Mesendoderm (in vitro differentiated cells): Measurements from ENCODE around the gene TMEM236.
A peak's percentile ranks its signal among the peaks of the same experiment; 100 is the strongest.

Experiments
- DNase-seq: peaks from one replicate; pipeline ENCODE4 v3.0.0; 2013
- H2AK5ac ChIP-seq: 2 replicates; pipeline ENCODE4 v1.6.1; 2013; ENCODE audit warnings: low read length, inconsistent platforms
- H2BK120ac ChIP-seq: 2 replicates; pipeline ENCODE4 v1.6.1; 2013; ENCODE audit warnings: low read depth, mild to moderate bottlenecking, low read length, moderate library complexity, mixed read lengths
- H2BK15ac ChIP-seq: replicated peaks from 2 replicates; pipeline ENCODE4 v1.6.1; 2013; ENCODE audit warnings: low read depth, mild to moderate bottlenecking, moderate library complexity
- H2BK5ac ChIP-seq: 2 replicates; pipeline ENCODE4 v1.6.1; 2013; ENCODE audit warnings: low read length, inconsistent platforms
- H3K18ac ChIP-seq: 2 replicates; pipeline ENCODE4 v1.6.1; 2013; ENCODE audit warnings: mild to moderate bottlenecking, low read length, mixed read lengths
- H3K23ac ChIP-seq: one replicate; pipeline ENCODE4 v1.6.1; 2013; ENCODE audit warnings: low read length
- H3K27ac ChIP-seq: 2 replicates; pipeline ENCODE4 v1.5.1; 2013; ENCODE audit warnings: low read depth, mild to moderate bottlenecking, inconsistent platforms, low read length, moderate library complexity
- H3K27me3 ChIP-seq: 2 replicates; pipeline ENCODE4 v1.6.1; 2013; ENCODE audit warnings: low read length, control low read depth, mild to moderate bottlenecking, inconsistent platforms; ENCODE audit not compliant: insufficient read depth, poor library complexity
- H3K36me3 ChIP-seq: 2 replicates; pipeline ENCODE4 v1.6.1; 2013; ENCODE audit warnings: low read length, inconsistent platforms; ENCODE audit not compliant: control insufficient read depth, insufficient read depth
- H3K4ac ChIP-seq: one replicate; pipeline ENCODE4 v1.6.1; 2013; ENCODE audit warnings: low read depth, mild to moderate bottlenecking, low read length, moderate library complexity
- H3K4me1 ChIP-seq: 2 replicates; pipeline ENCODE4 v1.6.1; 2013; ENCODE audit warnings: low read depth, low read length, inconsistent platforms; ENCODE audit not compliant: control insufficient read depth
- H3K4me2 ChIP-seq: 2 replicates; pipeline ENCODE4 v1.6.1; 2013; ENCODE audit warnings: low read length
- H3K4me3 ChIP-seq: 2 replicates; pipeline ENCODE4 v1.5.1; 2013; ENCODE audit warnings: mild to moderate bottlenecking, low read length
- H3K56ac ChIP-seq: one replicate; pipeline ENCODE4 v1.6.1; 2013; ENCODE audit warnings: low read length
- H3K79me1 ChIP-seq: 2 replicates; pipeline ENCODE4 v1.6.1; 2013; ENCODE audit warnings: low read length, inconsistent platforms
- H3K79me2 ChIP-seq: 2 replicates; pipeline ENCODE4 v1.6.1; 2013; ENCODE audit warnings: mild to moderate bottlenecking, low read length; ENCODE audit not compliant: control insufficient read depth, insufficient read depth
- H3K9ac ChIP-seq: 2 replicates; pipeline ENCODE4 v1.6.1; 2013; ENCODE audit warnings: low read length, inconsistent platforms
- H4K5ac ChIP-seq: one replicate; pipeline ENCODE4 v1.6.1; 2013; ENCODE audit warnings: low read length
- H4K8ac ChIP-seq: one replicate; pipeline ENCODE4 v1.6.1; 2013; ENCODE audit warnings: low read depth, mild to moderate bottlenecking, control low read depth, low read length, moderate library complexity
- WGBS: extraction: QIAGEN DNeasy Blood & Tissue Kit; methylation state at CpG from one replicate; pipeline ENCODE4 v1.1.7; 2013; ENCODE audit warnings: low lambda C conversion rate, missing lambda C conversion rate; ENCODE audit not compliant: insufficient coverage; ENCODE audit errors: extremely low coverage; 5-methylcytosine and 5-hydroxymethylcytosine counted together

Gene TMEM236

DNA sequence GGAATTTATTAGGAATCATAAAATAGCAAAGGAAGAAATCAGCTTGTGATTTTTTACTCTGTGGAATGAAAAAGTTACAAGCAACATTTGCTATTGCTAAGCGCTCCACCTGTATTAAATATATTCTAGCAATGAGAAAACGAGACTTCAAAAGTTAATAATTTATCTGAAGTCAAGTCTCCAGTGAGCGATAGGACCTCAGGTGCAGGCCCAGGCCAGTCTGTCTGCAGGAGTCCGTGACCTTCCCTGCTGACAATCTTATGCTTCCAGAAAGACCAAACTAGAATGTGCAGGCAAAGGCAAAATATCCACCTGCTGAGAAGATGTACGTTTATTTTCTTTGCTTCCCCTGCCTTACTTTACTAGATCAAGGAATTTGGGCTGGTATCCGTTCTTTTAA is 79.9 kb downstream of the TMEM236 start:
- no peak overlapping the region for H2AK5ac ChIP-seq
- H3K4me3 ChIP-seq: no peak overlapping the region
- H3K27me3 ChIP-seq: no peaks in the 10 kb centered on the region
- no peak overlapping the region for H2BK120ac ChIP-seq
- H3K79me1 ChIP-seq: no peaks in the 10 kb centered on the region
- peaks cover 3% of the 10 kb centered on the region for H3K4me1 ChIP-seq
- no peak overlapping the region for H3K4me2 ChIP-seq
- H3K23ac ChIP-seq: no peak overlapping the region
- no peak overlapping the region for H2BK5ac ChIP-seq
- H3K4ac ChIP-seq: no peak overlapping the region
- H2BK15ac ChIP-seq: no peak overlapping the region
- H3K36me3 ChIP-seq: no peaks in the 10 kb centered on the region
- WGBS: no CpG with 5 or more reads among the region's 6 CpGs
- H3K79me2 ChIP-seq: no peaks in the 10 kb centered on the region
- no peak overlapping the region for H3K9ac ChIP-seq
- no peak overlapping the region for H4K8ac ChIP-seq
- no peak overlapping the region for H3K27ac ChIP-seq
- DNase-seq: no peak
- H3K56ac ChIP-seq: no peak overlapping the region
- no peak overlapping the region for H3K18ac ChIP-seq
- no peak overlapping the region for H4K5ac ChIP-seq

- Histone ChIP-seq H2BK15ac (no peak overlapping the region), H3K23ac (no peak overlapping the region), H3K4me1 (peaks cover 3% of the 10 kb centered on the region)
These were observed 81.7 kb downstream of the TMEM236 start for GRCh38 chr10:17833656-17834055.

DNA sequence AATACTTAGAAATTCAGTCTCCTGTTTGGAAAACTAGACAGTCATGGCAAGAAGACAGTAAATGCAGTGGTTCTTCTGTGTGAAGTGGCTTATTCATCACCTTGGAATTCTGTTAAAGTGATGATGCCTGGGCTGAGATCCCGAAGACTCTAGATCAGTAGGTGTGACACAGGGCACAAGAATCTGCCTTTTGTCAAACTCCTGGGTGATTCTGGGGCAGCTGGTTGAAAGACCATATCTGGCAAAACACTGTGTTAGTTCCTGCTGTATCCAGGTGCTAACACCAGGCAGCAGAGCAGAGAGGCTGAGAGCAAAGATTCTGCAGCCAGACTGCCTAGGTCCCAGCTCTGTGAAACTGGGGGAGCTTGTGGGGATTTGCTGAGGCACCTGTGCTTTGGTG is 83.7 kb downstream of the TMEM236 start:
- WGBS: no CpG with 5 or more reads among the region's 1 CpG
- Histone ChIP-seq H3K27ac (peak overlapping the region; percentile 5), H3K27me3 (no peaks in the 10 kb centered on the region), H4K5ac (no peak overlapping the region), H3K79me2 (no peaks in the 10 kb centered on the region), H2BK15ac (peak overlapping the region; percentile 61), H4K8ac (no peak overlapping the region), H2AK5ac (no peak overlapping the region), H3K79me1 (no peaks in the 10 kb centered on the region), H2BK120ac (peak overlapping the region; percentile 64), H3K4ac (no peak overlapping the region), H3K4me3 (no peak overlapping the region), H3K56ac (peak overlapping the region; percentile 35), H3K23ac (no peak overlapping the region), H3K9ac (no peak overlapping the region), H3K4me1 (peaks cover 3% of the 10 kb centered on the region), H3K18ac (peak overlapping the region; percentile 75), H2BK5ac (peak overlapping the region; percentile 34), H3K36me3 (no peaks in the 10 kb centered on the region), H3K4me2 (no peak overlapping the region)
- DNase-seq: peak; percentile 98

More at GRCh38 chr10:17833656-17834055, 81.7 kb downstream of the TMEM236 start:
- Histone ChIP-seq H3K56ac (no peak overlapping the region), H3K4me2 (no peak overlapping the region), H3K79me2 (no peaks in the 10 kb centered on the region), H4K8ac (no peak overlapping the region), H3K79me1 (no peaks in the 10 kb centered on the region), H3K27ac (no peak overlapping the region), H3K27me3 (no peaks in the 10 kb centered on the region), H3K36me3 (no peaks in the 10 kb centered on the region), H3K4ac (peak overlapping the region; percentile 16), H4K5ac (no peak overlapping the region), H3K18ac (peak overlapping the region; percentile 24), H3K4me3 (no peak overlapping the region), H3K9ac (no peak overlapping the region), H2AK5ac (no peak overlapping the region), H2BK5ac (no peak overlapping the region), H2BK120ac (no peak overlapping the region)
- no CpG with 5 or more reads among the region's 6 CpGs for WGBS
- DNase-seq: no peak

DNA sequence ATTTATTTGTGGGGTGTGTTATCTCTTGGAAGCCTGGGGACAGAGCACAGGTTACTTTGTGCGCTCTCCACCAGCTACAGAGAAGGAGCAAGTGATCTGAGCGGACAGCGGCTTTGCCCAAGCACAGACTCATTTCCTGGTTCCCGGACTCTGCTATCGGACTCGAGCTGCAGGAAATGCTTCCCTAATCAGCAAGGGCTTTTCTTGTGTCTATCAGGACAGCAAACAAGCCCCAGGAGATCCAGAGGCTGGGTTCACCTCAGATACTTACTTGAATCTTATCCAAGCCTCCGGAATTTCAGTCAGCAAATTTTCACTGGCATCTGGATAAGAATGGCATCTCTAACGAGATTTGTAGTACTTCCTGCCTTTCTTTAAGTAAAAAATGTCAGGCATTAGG is 84.9 kb downstream of the TMEM236 start:
- Histone ChIP-seq H3K56ac (no peak overlapping the region), H3K27ac (no peak overlapping the region), H3K79me2 (no peaks in the 10 kb centered on the region), H3K36me3 (no peaks in the 10 kb centered on the region), H4K5ac (no peak overlapping the region), H2BK120ac (no peak overlapping the region), H3K4me1 (peaks cover 3% of the 10 kb centered on the region), H4K8ac (no peak overlapping the region), H2AK5ac (no peak overlapping the region), H3K18ac (no peak overlapping the region), H2BK5ac (no peak overlapping the region), H3K4me2 (no peak overlapping the region), H3K23ac (no peak overlapping the region), H3K79me1 (no peaks in the 10 kb centered on the region), H3K4ac (no peak overlapping the region), H3K27me3 (no peaks in the 10 kb centered on the region), H2BK15ac (no peak overlapping the region), H3K9ac (no peak overlapping the region), H3K4me3 (no peak overlapping the region)
- DNase-seq: peak; percentile 97
- no CpG with 5 or more reads among the region's 8 CpGs for WGBS

GRCh38 chr10:17838080-17838648 is 86.2 kb downstream of the TMEM236 start:
- H3K56ac ChIP-seq: peak overlapping the region; percentile 62
- peak overlapping the region; percentile 81 for H3K4ac ChIP-seq
- DNase-seq: no peak
- peak overlapping the region; percentile 73 for H3K27ac ChIP-seq
- no peak overlapping the region for H3K9ac ChIP-seq
- H2BK5ac ChIP-seq: peak overlapping the region; percentile 88
- H3K23ac ChIP-seq: no peak overlapping the region
- peak overlapping the region; percentile 96 for H3K18ac ChIP-seq
- no peaks in the 10 kb centered on the region for H3K79me1 ChIP-seq
- H4K8ac ChIP-seq: peak overlapping the region; percentile 56
- no peak overlapping the region for H3K4me2 ChIP-seq
- no peaks in the 10 kb centered on the region for H3K79me2 ChIP-seq
- no CpG with 5 or more reads among the region's 9 CpGs for WGBS
- H3K4me1 ChIP-seq: peaks cover 3% of the 10 kb centered on the region
- no peaks in the 10 kb centered on the region for H3K36me3 ChIP-seq
- no peaks in the 10 kb centered on the region for H3K27me3 ChIP-seq
- H2AK5ac ChIP-seq: peak overlapping the region; percentile 60
- no peak overlapping the region for H2BK15ac ChIP-seq
- H4K5ac ChIP-seq: no peak overlapping the region
- no peak overlapping the region for H3K4me3 ChIP-seq
- H2BK120ac ChIP-seq: peak overlapping the region; percentile 94

DNA sequence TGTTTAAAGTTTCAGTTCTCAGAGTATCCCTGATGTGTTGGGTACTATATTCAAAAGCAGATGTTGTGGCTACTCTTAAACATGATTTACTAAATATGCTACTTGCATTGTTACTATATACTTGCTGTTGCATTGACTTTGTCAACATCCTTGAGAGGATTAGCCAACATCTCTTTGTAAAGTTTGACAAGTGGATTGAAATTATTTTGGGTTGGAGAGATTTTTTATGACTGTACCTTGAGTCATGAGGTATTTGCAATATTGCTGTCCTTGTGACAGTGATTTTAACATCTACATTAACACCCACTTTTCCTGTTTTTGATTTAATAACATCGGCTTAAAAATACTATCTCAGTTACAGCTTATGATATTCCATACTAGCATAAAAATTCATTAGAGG is 89.0 kb downstream of the TMEM236 start:
- no CpG with 5 or more reads among the region's 1 CpG for WGBS
- H3K79me1 ChIP-seq: no peaks in the 10 kb centered on the region

More for the DNA sequence above, 89.0 kb downstream of the TMEM236 start:
- no peak overlapping the region for H3K4ac ChIP-seq
- H3K4me3 ChIP-seq: no peak overlapping the region
- no peak overlapping the region for H3K18ac ChIP-seq
- H3K56ac ChIP-seq: no peak overlapping the region
- H2BK120ac ChIP-seq: no peak overlapping the region
- H4K5ac ChIP-seq: no peak overlapping the region
- H3K27me3 ChIP-seq: no peaks in the 10 kb centered on the region
- H2BK5ac ChIP-seq: no peak overlapping the region
- no peak for DNase-seq
- H3K4me2 ChIP-seq: no peak overlapping the region
- H4K8ac ChIP-seq: no peak overlapping the region
- H3K9ac ChIP-seq: no peak overlapping the region
- H2BK15ac ChIP-seq: no peak overlapping the region
- H3K23ac ChIP-seq: no peak overlapping the region
- H3K36me3 ChIP-seq: no peaks in the 10 kb centered on the region
- peaks cover 1% of the 10 kb centered on the region for H3K4me1 ChIP-seq
- no peak overlapping the region for H2AK5ac ChIP-seq
- H3K27ac ChIP-seq: no peak overlapping the region
- no peaks in the 10 kb centered on the region for H3K79me2 ChIP-seq
